Right renal pelvis (tissue), 4 donors: ENCODE data around the gene AATK. TPM values are rescaled to one million over a fixed set of nuclear protein-coding genes. Genes with fewer than 3 reads are reported as not detected.

Source experiments
- DNase-seq, 4 donors: peaks; one replicate each; pipeline ENCODE4 v3.0.0-alpha.2; 2013; ENCODE audit warnings: low read depth in 4 of 4, low spot score in 3 of 4, missing footprints in 1 of 4
- polyA plus RNA-seq, 4 donors: library from polyadenylated mRNA; unstranded; fragments of 120-200 nt; gene quantifications; one replicate each; pipeline ENCODE4 v1.2.1, GENCODE V29; 2013; ENCODE audit not compliant: insufficient read length in 4 of 4

AATK gene
- polyA plus RNA-seq, 4 donors: 3.3 to 7.3 (median 3.6) TPM

GRCh38 chr17:81097134-81097942 is 68.7 kb downstream of the AATK start:
- peak in 2 of 4 donors; percentile 79 to 84 for DNase-seq

- DNase-seq: no peak
Observed at GRCh38 chr17:81096741-81097133, 69.3 kb downstream of the AATK start.

- DNase-seq: no peak
Observed at GRCh38 chr17:81095383-81095762, 70.6 kb downstream of the AATK start.

GRCh38 chr17:81094509-81095382 is 71.3 kb downstream of the AATK start:
- DNase-seq: peak in 2 of 4 donors; percentile 74

- DNase-seq: no peak
Observed at GRCh38 chr17:81093619-81094508, 72.2 kb downstream of the AATK start.

GRCh38 chr17:81092518-81093095 is 73.4 kb downstream of the AATK start:
- DNase-seq: no peak

GRCh38 chr17:81091774-81092517 is 74.1 kb downstream of the AATK start:
- DNase-seq: no peak

- DNase-seq: no peak
Observed at GRCh38 chr17:81091154-81091553, 74.9 kb downstream of the AATK start.

- DNase-seq: no peak
Observed at GRCh38 chr17:81090361-81091136, 75.5 kb downstream of the AATK start.

- no peak for DNase-seq
Observed at GRCh38 chr17:81086789-81087551, 79.1 kb downstream of the AATK start.

GRCh38 chr17:81085420-81085911 is 80.6 kb downstream of the AATK start:
- DNase-seq: no peak

GRCh38 chr17:81084680-81085419 is 81.2 kb downstream of the AATK start:
- DNase-seq: no peak

GRCh38 chr17:81083125-81083765 is 82.8 kb downstream of the AATK start:
- peak in 3 of 4 donors; percentile 54 to 73 (median 69) for DNase-seq

- no peak for DNase-seq
Observed at GRCh38 chr17:81082177-81083073, 83.6 kb downstream of the AATK start.
